IMR-90 (cell line): Measurements from ENCODE around the gene MRPL40. TPM values are rescaled to one million over a fixed set of nuclear protein-coding genes. Genes with fewer than 3 reads are reported as not detected.

Experiments used
- ATAC-seq: fragments of 200-7000 bp; cut with Tn5 transposase; 2 replicates; pipeline ENCODE4 v1.9.1; 2020; ENCODE audit warnings: low read depth, mild to moderate bottlenecking, moderate library complexity
- BruUV-seq: library from RNA; stranded (reverse); fragments of 400-500 nt; replicated peaks from 2 replicates; lab custom pipeline; 2021; lab: Mats Ljungman, UMichigan
- CTCF ChIA-PET: fragments of 300-600 bp; formaldehyde crosslinking; extraction: SDS; loops from one replicate; lab custom pipeline; 2021; ENCODE audit warnings: antibody characterized with exemption; lab: Yijun Ruan, JAX
- POLR2A ChIA-PET: fragments of 300-600 bp; sonication (Branson Sonifier 250); formaldehyde crosslinking; loops from one replicate; lab custom pipeline; 2022; ENCODE audit warnings: antibody characterized with exemption; ENCODE audit not compliant: unreplicated experiment; lab: Charles Lee
- DNase-seq: peaks from one replicate; pipeline ENCODE4 v3.0.0; 2013
- H2AFZ ChIP-seq: replicated peaks from 2 replicates; pipeline ENCODE3; 2013; ENCODE audit warnings: low read length, mild to moderate bottlenecking; ENCODE audit not compliant: poor library complexity
- H2AK5ac ChIP-seq: 2 replicates; pipeline ENCODE4 v1.6.1; 2013; ENCODE audit warnings: low read depth, low read length, inconsistent platforms
- H2AK9ac ChIP-seq: replicated peaks from 2 replicates; pipeline ENCODE3; 2013; ENCODE audit warnings: mild to moderate bottlenecking, low read depth, low read length, moderate library complexity; ENCODE audit not compliant: poor library complexity
- H2BK120ac ChIP-seq: 2 replicates; pipeline ENCODE4 v1.6.1; 2013; ENCODE audit warnings: low read depth, low read length, inconsistent platforms
- H2BK15ac ChIP-seq: 3 replicates; pipeline ENCODE4 v1.6.1; 2013; ENCODE audit warnings: low read depth, low read length, inconsistent platforms
- H2BK20ac ChIP-seq: 2 replicates; pipeline ENCODE4 v1.6.1; 2013; ENCODE audit warnings: low read depth, mild to moderate bottlenecking, inconsistent platforms, low read length, moderate library complexity
- H2BK5ac ChIP-seq: 2 replicates; pipeline ENCODE4 v1.6.1; 2013; ENCODE audit warnings: mild to moderate bottlenecking, low read depth, low read length, inconsistent platforms; ENCODE audit not compliant: poor library complexity, severe bottlenecking
- H3K14ac ChIP-seq: replicated peaks from 2 replicates; pipeline ENCODE4 v1.6.1; 2013; ENCODE audit warnings: low read depth, low read length, inconsistent platforms
- H3K18ac ChIP-seq: 2 replicates; pipeline ENCODE4 v1.6.1; 2013; ENCODE audit warnings: low read depth, low read length, control low read depth
- H3K23ac ChIP-seq: 2 replicates; pipeline ENCODE4 v1.6.1; 2013; ENCODE audit warnings: low read depth, low read length, inconsistent platforms
- H3K27ac ChIP-seq: 2 replicates; pipeline ENCODE4 v1.5.1; 2013; ENCODE audit warnings: mild to moderate bottlenecking, control low read depth, low read length; ENCODE audit not compliant: insufficient read depth
- H3K27me3 ChIP-seq: 2 replicates; pipeline ENCODE4 v1.6.1; 2013; ENCODE audit warnings: low read length; ENCODE audit not compliant: control insufficient read depth, insufficient read depth
- H3K36me3 ChIP-seq: 2 replicates; pipeline ENCODE4 v1.6.1; 2013; ENCODE audit warnings: low read length, mixed read lengths; ENCODE audit not compliant: control insufficient read depth, insufficient read depth
- H3K4ac ChIP-seq: 2 replicates; pipeline ENCODE4 v1.6.1; 2013; ENCODE audit warnings: low read depth, low read length, inconsistent platforms
- H3K4me1 ChIP-seq: 2 replicates; pipeline ENCODE4 v1.6.1; 2013; ENCODE audit warnings: low read length, mixed read lengths; ENCODE audit not compliant: control insufficient read depth, insufficient read depth
- H3K4me2 ChIP-seq: 2 replicates; pipeline ENCODE4 v1.6.1; 2013; ENCODE audit warnings: low read depth, mild to moderate bottlenecking, control low read depth, low read length, moderate library complexity
- H3K4me3 ChIP-seq: 2 replicates; pipeline ENCODE4 v1.5.1; 2013; ENCODE audit warnings: low read depth, mild to moderate bottlenecking, control low read depth, low read length, moderate library complexity; ENCODE audit not compliant: insufficient read depth
- H3K56ac ChIP-seq: 2 replicates; pipeline ENCODE4 v1.6.1; 2013; ENCODE audit warnings: low read length, inconsistent platforms; ENCODE audit not compliant: insufficient read depth; ENCODE audit errors: extremely low read depth
- H3K79me1 ChIP-seq, 2 experiments: 2 replicates each; pipeline ENCODE4 v1.6.1; 2013; ENCODE audit warnings: low read length in 2 of 2, inconsistent platforms in 1 of 2, low read depth in 1 of 2
- H3K9ac ChIP-seq: 2 replicates; pipeline ENCODE4 v1.6.1; 2013; ENCODE audit warnings: low read depth, low read length, control low read depth
- H3K9me1 ChIP-seq: 2 replicates; pipeline ENCODE4 v1.6.1; 2013; ENCODE audit warnings: low read length, inconsistent platforms; ENCODE audit not compliant: insufficient read depth
- H3K9me3 ChIP-seq: 2 replicates; pipeline ENCODE4 v1.6.1; 2013; ENCODE audit warnings: low read length; ENCODE audit not compliant: control insufficient read depth, insufficient read depth
- H4K20me1 ChIP-seq: 2 replicates; pipeline ENCODE4 v1.6.1; 2013; ENCODE audit warnings: low read length, inconsistent platforms; ENCODE audit not compliant: insufficient read depth
- H4K5ac ChIP-seq: 2 replicates; pipeline ENCODE4 v1.6.1; 2013; ENCODE audit warnings: mild to moderate bottlenecking, low read depth, low read length, control low read depth
- H4K8ac ChIP-seq, 2 experiments: 2 replicates each; pipeline ENCODE4 v1.6.1; 2013; ENCODE audit warnings: low read depth in 2 of 2, low read length in 2 of 2, control low read depth in 1 of 2, inconsistent platforms in 1 of 2
- H4K91ac ChIP-seq: 2 replicates; pipeline ENCODE4 v1.6.1; 2013; ENCODE audit warnings: low read depth, low read length, inconsistent platforms; ENCODE audit not compliant: insufficient read depth
- BHLHE40 ChIP-seq: fragments of 150-350 bp; IDR thresholded peaks from 2 replicates; pipeline ENCODE4 v1.6.1; 2016; ENCODE audit warnings: mild to moderate bottlenecking, low read depth, low read length
- CTCF ChIP-seq: conservative IDR thresholded peaks from 2 replicates; pipeline ENCODE4 v1.5.1; 2012; ENCODE audit warnings: mild to moderate bottlenecking, low read depth, low read length, improper control_type of control experiment
- ELK1 ChIP-seq: fragments of 150-350 bp; IDR thresholded peaks from 2 replicates; pipeline ENCODE4 v1.6.1; 2016; ENCODE audit warnings: low read depth, mild to moderate bottlenecking, low read length, moderate library complexity, borderline replicate concordance
- FOS ChIP-seq: fragments of 150-350 bp; IDR thresholded peaks from 2 replicates; pipeline ENCODE4 v1.6.1; 2016; ENCODE audit warnings: low read depth, low read length
- MAFK ChIP-seq: IDR thresholded peaks from 2 replicates; pipeline ENCODE4 v1.6.1; 2012; ENCODE audit warnings: low read depth, low read length, improper control_type of control experiment
- MAZ ChIP-seq: IDR thresholded peaks from 2 replicates; pipeline ENCODE4 v1.6.1; 2012; ENCODE audit warnings: low read depth, mild to moderate bottlenecking, low read length, improper control_type of control experiment, moderate library complexity, borderline replicate concordance
- NFE2L2 ChIP-seq: fragments of 150-350 bp; IDR thresholded peaks from 2 replicates; pipeline ENCODE4 v1.6.1; 2016; ENCODE audit warnings: low read depth, mild to moderate bottlenecking, low read length
- POLR2A ChIP-seq: IDR thresholded peaks from 2 replicates; pipeline ENCODE4 v1.6.1; 2012; ENCODE audit warnings: mild to moderate bottlenecking, low read depth, low read length
- RAD21 ChIP-seq: IDR thresholded peaks from 2 replicates; pipeline ENCODE4 v1.6.1; 2012; ENCODE audit warnings: low read length, improper control_type of control experiment
- RCOR1 ChIP-seq: IDR thresholded peaks from 2 replicates; pipeline ENCODE4 v1.6.1; 2012; ENCODE audit warnings: mild to moderate bottlenecking, low read length, improper control_type of control experiment; ENCODE audit not compliant: insufficient replicate concordance
- SMC3 ChIP-seq: fragments of 150-350 bp; IDR thresholded peaks from 2 replicates; pipeline ENCODE4 v1.6.1; 2016; ENCODE audit warnings: low read depth, mild to moderate bottlenecking, antibody characterized with exemption, low read length, moderate library complexity
- WGBS, 2 experiments: methylation state at CpG; one replicate each; pipeline versions ENCODE4 v1.1.5 to v1.1.7; 2013; ENCODE audit warnings: missing lambda C conversion rate in 2 of 2; ENCODE audit not compliant: insufficient read length in 1 of 2; ENCODE audit errors: extremely low coverage in 2 of 2; 5-methylcytosine and 5-hydroxymethylcytosine counted together
- dilution Hi-C: fragments of 300-500 bp; cut with HindIII; formaldehyde crosslinking; loops from one replicate; pipeline ENCODE4 v1.14.3; 2018; ENCODE audit warnings: low sequenced_read_pairs; ENCODE audit not compliant: unreplicated experiment
- in situ Hi-C: fragments of 300-500 bp; cut with MboI; formaldehyde crosslinking; loops from 3 replicates; pipeline ENCODE4 v1.14.3; 2019; ENCODE audit warnings: low sequenced_read_pairs, inconsistent platforms, mixed read lengths
- intact Hi-C: fragments of 100-400 bp; cut with micrococcal nuclease; formaldehyde crosslinking; loops from 2 replicates; pipeline ENCODE4 v1.10.0; 2022
- polyA plus RNA-seq, 3 experiments: library from polyadenylated mRNA; depleted of rRNA; stranded (reverse); fragments of >200 nt; gene quantifications; 2 replicates each; pipeline ENCODE4 v1.2.3, GENCODE V29; 2012; ENCODE audit warnings: low replicate concordance in 1 of 3
- total RNA-seq: library from RNA; depleted of rRNA; stranded (reverse); fragments of >200 nt; gene quantifications from 2 replicates; pipeline ENCODE4 v1.2.3, GENCODE V29; 2012

MRPL40 gene
- total and polyA plus RNA-seq, 2 of the 4 experiments (the other 2 are of a cell fraction): 36.7 to 37.5 TPM

GRCh38 chr22:19402642-19403191 lies 29.6 kb upstream of the MRPL40 start:
- DNase-seq (no peak), ATAC-seq (no peak)
- no peak overlapping the region for H3K56ac ChIP-seq
- H3K9ac ChIP-seq: no peak overlapping the region
- no peak overlapping the region for H4K5ac ChIP-seq
- H2AK9ac ChIP-seq: no peak overlapping the region
- no peak overlapping the region for H3K18ac ChIP-seq
- H4K20me1 ChIP-seq: peaks cover 2% of the 10 kb centered on the region; the same call in 1 of the 2 replicates
- H4K91ac ChIP-seq: no peak overlapping the region
- H3K27ac ChIP-seq: no peak overlapping the region
- TF ChIP-seq CTCF (no peak), MAZ (no peak), SMC3 (no peak), RAD21 (no peak), FOS (no peak), MAFK (no peak), NFE2L2 (no peak), RCOR1 (no peak), POLR2A (no peak), BHLHE40 (no peak), ELK1 (no peak)
- no peak overlapping the region for H2BK20ac ChIP-seq
- H3K27me3 ChIP-seq: no peaks in the 10 kb centered on the region
- no TSS peak for BruUV-seq
- peaks cover 25 to 40% of the 10 kb centered on the region in 2 experiments for H3K79me1 ChIP-seq
- dilution Hi-C loops (no loop called here), in situ Hi-C loops (no loop called here), intact Hi-C loops (no loop called here)
- H3K4me2 ChIP-seq: no peak overlapping the region
- H2AK5ac ChIP-seq: no peak overlapping the region
- no peak overlapping the region for H3K23ac ChIP-seq
- H4K8ac ChIP-seq: no peak overlapping the region
- CTCF ChIA-PET: no interaction called here
- H3K9me3 ChIP-seq: no peaks in the 10 kb centered on the region
- no peak overlapping the region for H3K4ac ChIP-seq
- H3K36me3 ChIP-seq: peaks cover 41% of the 10 kb centered on the region
- no peak overlapping the region for H2AFZ ChIP-seq
- H3K14ac ChIP-seq: no peak overlapping the region
- H2BK120ac ChIP-seq: no peak overlapping the region
- H2BK15ac ChIP-seq: no peak overlapping the region
- H3K4me3 ChIP-seq: no peak overlapping the region
- peaks cover 13% of the 10 kb centered on the region for H3K9me1 ChIP-seq
- no peak overlapping the region for H2BK5ac ChIP-seq
- H3K4me1 ChIP-seq: no peaks in the 10 kb centered on the region
- POLR2A ChIA-PET: no interaction called here
- no CpG with 5 or more reads among the region's 4 CpGs for WGBS, 2 experiments
